HepG2 (cell line): ENCODE data around the gene HBS1L. TPM values are rescaled to one million over a fixed set of nuclear protein-coding genes. Genes with fewer than 3 reads are reported as not detected.

Experiments
- ATAC-seq: fragments of 200-7000 bp; cut with Tn5 transposase; 3 replicates; pipeline ENCODE4 v1.9.1; 2020; ENCODE audit warnings: mild to moderate bottlenecking, moderate library complexity
- BruUV-seq: library from RNA; stranded (reverse); fragments of 400-500 nt; replicated peaks from 2 replicates; lab custom pipeline; 2021; lab: Mats Ljungman, UMichigan
- CTCF ChIA-PET: fragments of 300-600 bp; formaldehyde crosslinking; extraction: SDS; loops from one replicate; lab custom pipeline; 2021; ENCODE audit warnings: low total read pairs, inconsistent platforms, low intra/inter-chr PET ratio; lab: Yijun Ruan, JAX
- POLR2A ChIA-PET: fragments of 350-600 bp; sonication (Branson Sonifier 250); formaldehyde crosslinking; loops from one replicate; lab custom pipeline; 2020; ENCODE audit warnings: antibody characterized with exemption, inconsistent platforms; lab: Yijun Ruan, JAX
- DNase-seq: peaks from one replicate; pipeline ENCODE4 v3.0.0-alpha.2; 2015; ENCODE audit warnings: low spot score
- FAIRE-seq: peaks from 3 replicates; lab custom pipeline; 2011; peaks lifted over from hg19 to GRCh38; lab: Jason Lieb, UNC
- H2AFZ ChIP-seq: one replicate; pipeline ENCODE4 v1.6.1; 2011; ENCODE audit warnings: low read length, inconsistent platforms
- H3K27ac ChIP-seq: fragments of 300-600 bp; 3 replicates; pipeline ENCODE4 v1.8.0; 2011; ENCODE audit warnings: mixed run types, mild to moderate bottlenecking, mixed read lengths, low read length, inconsistent platforms; ENCODE audit not compliant: insufficient read depth; ENCODE audit errors: extremely low read length
- H3K27me3 ChIP-seq, 2 experiments: fragments of 200-600 bp in 1 of 2; 2 replicates in 1 of 2; 3 replicates in 1 of 2; pipeline versions ENCODE4 v1.6.0 to v1.8.0; 2011; ENCODE audit warnings: low read length in 2 of 2, mild to moderate bottlenecking in 2 of 2, moderate library complexity in 2 of 2, inconsistent platforms in 1 of 2; ENCODE audit not compliant: insufficient read depth in 2 of 2, control insufficient read depth in 1 of 2
- H3K36me3 ChIP-seq, 2 experiments: fragments of 200-600 bp in 1 of 2; replicated peaks in 1 of 2; 2 replicates in 1 of 2; 3 replicates in 1 of 2; pipeline versions ENCODE4 v1.5.1 to v1.8.0; 2011; ENCODE audit warnings: low read length in 2 of 2, inconsistent platforms in 1 of 2; ENCODE audit not compliant: insufficient read depth in 2 of 2, control insufficient read depth in 1 of 2
- H3K4me1 ChIP-seq: 2 replicates; pipeline ENCODE4 v1.5.1; 2012; ENCODE audit warnings: low read length, inconsistent platforms; ENCODE audit not compliant: insufficient read depth
- H3K4me2 ChIP-seq: 2 replicates; pipeline ENCODE4 v1.6.0; 2011; ENCODE audit warnings: low read depth, low read length, inconsistent platforms
- H3K4me3 ChIP-seq, 3 experiments: fragments of 200-600 bp in 1 of 3; sonication (generic), shearing (Covaris generic) in 1 of 3; replicated peaks in 1 of 3; 2 replicates each; pipeline ENCODE4 v1.5.1; 2011 to 2016; ENCODE audit warnings: low read length in 3 of 3, inconsistent platforms in 2 of 3, low read depth in 2 of 3, mild to moderate bottlenecking in 2 of 3, control low read depth in 1 of 3, mixed read lengths in 1 of 3; ENCODE audit not compliant: insufficient read depth in 1 of 3
- H3K79me2 ChIP-seq: one replicate; pipeline ENCODE4 v1.6.1; 2011; ENCODE audit warnings: low read length, inconsistent platforms; ENCODE audit not compliant: insufficient read depth
- H3K9ac ChIP-seq: 2 replicates; pipeline ENCODE4 v1.6.0; 2011; ENCODE audit warnings: mild to moderate bottlenecking, low read depth, low read length, inconsistent platforms; ENCODE audit not compliant: insufficient read depth
- H3K9me3 ChIP-seq: 2 replicates; pipeline ENCODE4 v1.5.1; 2012; ENCODE audit warnings: mild to moderate bottlenecking, low read length
- H4K20me1 ChIP-seq: 2 replicates; pipeline ENCODE4 v1.6.0; 2011; ENCODE audit warnings: inconsistent platforms, mild to moderate bottlenecking, low read length, moderate library complexity; ENCODE audit not compliant: insufficient read depth
- CBX5 ChIP-seq: sonication (generic); formaldehyde crosslinking; IDR thresholded peaks from 2 replicates; pipeline ENCODE4 v1.4.0; 2020; ENCODE audit warnings: missing genetic modification reagents, borderline replicate concordance
- GABPB1 ChIP-seq: IDR thresholded peaks from 2 replicates; pipeline ENCODE4 v1.6.1; 2016; ENCODE audit warnings: mild to moderate bottlenecking, missing genetic modification reagents, moderate library complexity, missing compliant biosample characterization
- ONECUT2 ChIP-seq: sonication (generic); formaldehyde crosslinking; IDR thresholded peaks from 2 replicates; pipeline ENCODE4 v1.4.0; 2020; ENCODE audit warnings: missing genetic modification reagents
- PAWR ChIP-seq: sonication (generic); formaldehyde crosslinking; IDR thresholded peaks from 2 replicates; pipeline ENCODE4 v1.4.0; 2020; ENCODE audit warnings: missing genetic modification reagents, mild to moderate bottlenecking, borderline replicate concordance
- PPARG ChIP-seq: conservative IDR thresholded peaks from 2 replicates; pipeline ENCODE4 v1.6.1; 2016; ENCODE audit warnings: missing biosample characterization, missing genetic modification reagents
- SOX13 ChIP-seq, 3 experiments: fragments of 450-650 bp in 1 of 3; sonication (generic) in 1 of 3; formaldehyde crosslinking in 1 of 3; IDR thresholded peaks in 2 of 3; conservative IDR thresholded peaks in 1 of 3; 2 replicates each; pipeline versions ENCODE4 v1.5.0 to v1.6.1; 2016 to 2020; ENCODE audit warnings: antibody characterized with exemption in 1 of 3, mild to moderate bottlenecking in 1 of 3, missing compliant biosample characterization in 1 of 3, missing genetic modification reagents in 1 of 3, moderate library complexity in 1 of 3
- ZMAT3 ChIP-seq: sonication (generic); formaldehyde crosslinking; conservative IDR thresholded peaks from 2 replicates; pipeline ENCODE4 v1.7.0; 2021; ENCODE audit warnings: missing genetic modification reagents
- ZNF790 ChIP-seq: sonication (generic); formaldehyde crosslinking; IDR thresholded peaks from 2 replicates; pipeline ENCODE4 v1.8.0; 2022; ENCODE audit warnings: missing genetic modification reagents, mild to moderate bottlenecking, borderline replicate concordance
- ZNF891 ChIP-seq: sonication (generic); formaldehyde crosslinking; IDR thresholded peaks from 2 replicates; pipeline ENCODE4 v1.5.0; 2020; ENCODE audit warnings: mild to moderate bottlenecking, missing genetic modification reagents
- WGBS: methylation state at CpG from one replicate; pipeline ENCODE4 v1.1.6; 2017; ENCODE audit warnings: low lambda C conversion rate; 5-methylcytosine and 5-hydroxymethylcytosine counted together
- in situ Hi-C: cut with HindIII; loops from 2 replicates; pipeline ENCODE4 v1.10.0; 2017; ENCODE audit warnings: low pct_unique_long_range_greater_than_20kb; ENCODE audit not compliant: extremely low pct_ligation_motif_present
- intact Hi-C: fragments of 100-400 bp; cut with micrococcal nuclease; formaldehyde crosslinking; loops from one replicate; pipeline ENCODE4 v1.10.0; 2022; ENCODE audit not compliant: unreplicated experiment
- polyA plus RNA-seq, 8 experiments: library from polyadenylated mRNA; depleted of rRNA in 3 of 8; stranded (reverse) in 7 of 8; unstranded in 1 of 8; fragments of >200 nt; fragmentation: Illumina TruSeq in 4 of 8; extraction: Trizol in 4 of 8; gene quantifications; 2 replicates each; pipeline versions ENCODE4 v1.2.1 to v1.2.3, GENCODE V29; 2011 to 2016; ENCODE audit warnings: low read depth in 4 of 8, missing spikeins in 1 of 8, mixed read lengths in 1 of 8; ENCODE audit not compliant: insufficient read depth in 1 of 8
- total RNA-seq, 5 experiments: library from RNA; depleted of rRNA; stranded (reverse); fragments of >200 nt; fragmentation: Illumina TruSeq; extraction: Trizol; gene quantifications; 2 replicates each; pipeline ENCODE4 v1.2.3, GENCODE V29; 2016; ENCODE audit warnings: low read depth in 1 of 5

HBS1L gene
- total and polyA plus RNA-seq, 2 of the 13 experiments (the other 11 are each of a cell fraction or from before 2014, with no cell fraction given), result 44.1 to 138 TPM

GRCh38 chr6:135066397-135066796, 11.8 kb upstream of the HBS1L start:
- no peaks in the 10 kb centered on the region for H3K79me2 ChIP-seq
- in situ Hi-C loops (no loop called here), intact Hi-C loops (no loop called here)
- TF ChIP-seq ZNF891 (CRISPR knock-in tag), result no peak
- H3K36me3 ChIP-seq, result no peaks in the 10 kb centered on the region
- H3K9ac ChIP-seq, result no peak overlapping the region
- 0 out of 2 replicates have a peak, but pooled peaks cover 8% of the 10 kb centered on the region for H3K4me1 ChIP-seq
- H4K20me1 ChIP-seq, result no peaks in the 10 kb centered on the region
- H2AFZ ChIP-seq, result no peak overlapping the region
- no peak overlapping the region for H3K4me2 ChIP-seq
- ChIA-PET POLR2A (no interaction called here), CTCF (no interaction called here)
- ATAC-seq, result no peak
- H3K4me3 ChIP-seq, result no peak overlapping the region
- H3K27me3 ChIP-seq, result peaks cover 0 to 2% of the 10 kb centered on the region in 2 experiments; a peak in 1 of 5 replicates
- no peaks in the 10 kb centered on the region for H3K9me3 ChIP-seq
- WGBS, result 15% methylated on average over 2 of the region's 2 CpGs
- H3K27ac ChIP-seq, result no peak overlapping the region
- DNase-seq, result no peak
- BruUV-seq, result no TSS peak
- no peak for FAIRE-seq

GRCh38 chr6:135064586-135064985, 10.0 kb upstream of the HBS1L start:
- Histone ChIP-seq H3K36me3 (no peaks in the 10 kb centered on the region), H3K79me2 (no peaks in the 10 kb centered on the region), H3K9ac (no peak overlapping the region), H3K27ac (no peak overlapping the region), H3K27me3 (peaks cover 0 to 2% of the 10 kb centered on the region in 2 experiments; a peak in 1 of 5 replicates), H4K20me1 (no peaks in the 10 kb centered on the region), H3K4me2 (no peak overlapping the region), H3K9me3 (no peaks in the 10 kb centered on the region), H2AFZ (no peak overlapping the region), H3K4me3 (no peak overlapping the region), H3K4me1 (0 out of 2 replicates have a peak, but pooled peaks cover 8% of the 10 kb centered on the region)
- BruUV-seq, result no TSS peak
- CTCF ChIA-PET, result no interaction called here
- no peak for FAIRE-seq
- POLR2A ChIA-PET, result interaction anchor here (2.8 kb wide), 1 partner anchor 10 kb away, joined by 8 read pairs; the partner anchor contains the start of gene HBS1L
- in situ Hi-C loops, result no loop called here
- WGBS, result 8% methylated on average over 1 of the region's 1 CpG
- intact Hi-C loops, result no loop called here
- peak; percentile 27; the same call in 1 of the 3 replicates for ATAC-seq
- no peak for DNase-seq
- no peak for TF ChIP-seq CBX5
- TF ChIP-seq ZNF790, result no peak
- no peak for TF ChIP-seq PPARG (CRISPR knock-in tag)
- TF ChIP-seq PAWR (CRISPR knock-in tag), result no peak
- TF ChIP-seq ONECUT2 (CRISPR knock-in tag), result no peak
- no peak for TF ChIP-seq GABPB1
- TF ChIP-seq SOX13 (IDR thresholded peaks at IDR 0.05), result peak; percentile 14; the same call in 1 of the 2 replicates
- no peak for TF ChIP-seq SOX13 (CRISPR knock-in tag; conservative IDR thresholded peaks at IDR 0.05 in 1 of 2, IDR thresholded peaks at IDR 0.05 in 1 of 2)
- TF ChIP-seq ZMAT3 (CRISPR knock-in tag), result no peak
